ENCODE measurements around the gene AMOT. TPM values are rescaled to one million over a fixed set of nuclear protein-coding genes. Genes with fewer than 3 reads are reported as not detected.

AMOT gene
- total RNA-seq, 1 experiment from 2014 or later: 0.58 TPM

DNA sequence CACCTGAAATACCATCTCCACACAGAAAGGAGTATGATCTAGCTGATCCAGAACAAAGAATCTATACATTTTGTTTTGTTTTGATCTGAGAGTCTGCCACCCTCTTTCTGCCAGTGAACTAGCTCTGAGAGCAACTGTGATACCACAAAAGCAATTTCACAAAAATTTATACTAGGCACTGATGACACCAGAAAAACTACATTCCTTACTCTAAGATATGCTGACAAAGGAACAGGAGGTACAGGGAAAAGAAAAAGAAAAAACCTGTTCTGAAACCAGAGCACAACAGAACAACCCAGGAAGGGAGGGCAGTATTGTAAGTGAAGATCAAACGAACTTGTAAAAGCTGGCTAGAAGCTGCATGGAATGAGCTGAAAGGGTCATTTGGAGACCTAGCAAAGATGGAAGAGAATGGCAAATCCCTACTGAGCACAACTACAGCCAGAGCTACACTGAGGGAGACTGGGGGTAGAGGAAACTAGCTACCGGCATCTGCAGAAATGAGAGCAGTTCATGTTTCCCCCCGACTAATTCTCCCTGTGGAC lies 31.9 kb downstream of the AMOT start:
- H3K79me2 ChIP-seq (ENCODE audit: low read length): no peaks in the 10 kb centered on the region
- no peaks in the 10 kb centered on the region for H4K20me1 ChIP-seq (ENCODE audit: low read length)
- H3K27me3 ChIP-seq (ENCODE audit: low read length): no peaks in the 10 kb centered on the region
- no TSS peak for BruUV-seq (replicated peaks)
- POLR2A ChIA-PET (ENCODE audit: unreplicated experiment): no interaction called here
- no peak overlapping the region for H3K4me3 ChIP-seq (ENCODE audit: low read length)
- DNase-seq (no peak), ATAC-seq (no peak)
- no peaks in the 10 kb centered on the region for H3K9me2 ChIP-seq (replicated peaks; ENCODE audit: low read length)
- TF ChIP-seq, protein P1, sequence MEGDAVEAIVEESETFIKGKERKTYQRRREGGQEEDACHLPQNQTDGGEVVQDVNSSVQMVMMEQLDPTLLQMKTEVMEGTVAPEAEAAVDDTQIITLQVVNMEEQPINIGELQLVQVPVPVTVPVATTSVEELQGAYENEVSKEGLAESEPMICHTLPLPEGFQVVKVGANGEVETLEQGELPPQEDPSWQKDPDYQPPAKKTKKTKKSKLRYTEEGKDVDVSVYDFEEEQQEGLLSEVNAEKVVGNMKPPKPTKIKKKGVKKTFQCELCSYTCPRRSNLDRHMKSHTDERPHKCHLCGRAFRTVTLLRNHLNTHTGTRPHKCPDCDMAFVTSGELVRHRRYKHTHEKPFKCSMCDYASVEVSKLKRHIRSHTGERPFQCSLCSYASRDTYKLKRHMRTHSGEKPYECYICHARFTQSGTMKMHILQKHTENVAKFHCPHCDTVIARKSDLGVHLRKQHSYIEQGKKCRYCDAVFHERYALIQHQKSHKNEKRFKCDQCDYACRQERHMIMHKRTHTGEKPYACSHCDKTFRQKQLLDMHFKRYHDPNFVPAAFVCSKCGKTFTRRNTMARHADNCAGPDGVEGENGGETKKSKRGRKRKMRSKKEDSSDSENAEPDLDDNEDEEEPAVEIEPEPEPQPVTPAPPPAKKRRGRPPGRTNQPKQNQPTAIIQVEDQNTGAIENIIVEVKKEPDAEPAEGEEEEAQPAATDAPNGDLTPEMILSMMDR (conservative IDR thresholded peaks at IDR 0.05; ENCODE audit: low read depth, low read length): no peak
- TF ChIP-seq EZH2 (IDR thresholded peaks at IDR 0.05; ENCODE audit: low read length, unreplicated experiment): no peak
- no peak for TF ChIP-seq EZH2phosphoT487 (IDR thresholded peaks at IDR 0.05; ENCODE audit: borderline replicate concordance, low read length)
- CTCF ChIA-PET: no interaction called here
- H3K27ac ChIP-seq (ENCODE audit: low read length): no peak overlapping the region
- H3K9ac ChIP-seq (ENCODE audit: low read length): no peak overlapping the region
- H2AFZ ChIP-seq (ENCODE audit: low read length): no peak overlapping the region
- intact Hi-C loops (cut with micrococcal nuclease): no loop called here
- no peaks in the 10 kb centered on the region for H3K9me3 ChIP-seq (ENCODE audit: low read length)
- H3K4me2 ChIP-seq (ENCODE audit: low read length): no peak overlapping the region
- H3K36me3 ChIP-seq (ENCODE audit: low read depth, low read length): no peaks in the 10 kb centered on the region
- H3K4me1 ChIP-seq (ENCODE audit: insufficient read depth, low read length): no peaks in the 10 kb centered on the region
- H3F3A ChIP-seq (ENCODE audit: low read length, unreplicated experiment): no peaks in the 10 kb centered on the region

- H3K36me3 ChIP-seq (ENCODE audit: low read depth, low read length): no peaks in the 10 kb centered on the region
- H3K4me3 ChIP-seq (ENCODE audit: low read length): no peak overlapping the region
- H3K4me2 ChIP-seq (ENCODE audit: low read length): no peak overlapping the region
- no peak overlapping the region for H2AFZ ChIP-seq (ENCODE audit: low read length)
- CTCF ChIA-PET: no interaction called here
- POLR2A ChIA-PET (ENCODE audit: unreplicated experiment): no interaction called here
- H3K27me3 ChIP-seq (ENCODE audit: low read length): no peaks in the 10 kb centered on the region
- no peaks in the 10 kb centered on the region for H3K79me2 ChIP-seq (ENCODE audit: low read length)
- ATAC-seq (no peak), DNase-seq (no peak)
- H3K9me2 ChIP-seq (replicated peaks; ENCODE audit: low read length): no peaks in the 10 kb centered on the region
- no peak overlapping the region for H3K27ac ChIP-seq (ENCODE audit: low read length)
- H3F3A ChIP-seq (ENCODE audit: low read length, unreplicated experiment): no peaks in the 10 kb centered on the region
- no TSS peak for BruUV-seq (replicated peaks)
- intact Hi-C loops (cut with micrococcal nuclease): no loop called here
- no peaks in the 10 kb centered on the region for H3K9me3 ChIP-seq (ENCODE audit: low read length)
- H3K4me1 ChIP-seq (ENCODE audit: insufficient read depth, low read length): no peaks in the 10 kb centered on the region
- no peak overlapping the region for H3K9ac ChIP-seq (ENCODE audit: low read length)
- no peaks in the 10 kb centered on the region for H4K20me1 ChIP-seq (ENCODE audit: low read length)
- TF ChIP-seq, protein P1 (conservative IDR thresholded peaks at IDR 0.05; ENCODE audit: low read depth, low read length): no peak
- TF ChIP-seq EZH2phosphoT487 (IDR thresholded peaks at IDR 0.05; ENCODE audit: borderline replicate concordance, low read length): no peak
Measured at GRCh38 chrX:112808007-112808406, 32.6 kb downstream of the AMOT start.

DNA sequence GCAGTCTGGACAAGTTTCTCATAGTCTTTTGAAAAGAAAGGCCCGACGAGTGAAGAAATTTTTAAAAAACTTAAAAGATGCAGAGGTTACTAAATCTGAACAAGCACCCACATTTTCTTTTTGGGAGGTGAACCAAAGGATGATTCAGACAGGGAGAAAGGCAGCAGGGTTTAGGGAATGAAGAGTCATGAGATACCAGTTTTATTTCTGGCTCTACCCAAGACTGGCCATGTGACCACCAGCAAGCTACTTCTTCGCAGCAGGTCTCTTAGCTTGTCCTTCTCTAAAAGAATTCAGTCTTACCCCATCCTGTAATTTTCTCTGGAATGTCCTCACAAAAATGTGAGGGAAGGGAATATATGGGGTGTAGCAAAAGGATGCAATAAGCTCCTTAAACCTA lies 37.6 kb downstream of the AMOT start:
- POLR2A ChIA-PET (ENCODE audit: unreplicated experiment): no interaction called here
- no peak for TF ChIP-seq EZH2phosphoT487 (IDR thresholded peaks at IDR 0.05; ENCODE audit: borderline replicate concordance, low read length)
- TF ChIP-seq, protein P1 (conservative IDR thresholded peaks at IDR 0.05; ENCODE audit: low read depth, low read length): no peak
- TF ChIP-seq EZH2 (IDR thresholded peaks at IDR 0.05; ENCODE audit: low read length, unreplicated experiment): no peak
- no peaks in the 10 kb centered on the region for H3K79me2 ChIP-seq (ENCODE audit: low read length)
- no peaks in the 10 kb centered on the region for H3K4me1 ChIP-seq (ENCODE audit: insufficient read depth, low read length)
- no peaks in the 10 kb centered on the region for H4K20me1 ChIP-seq (ENCODE audit: low read length)
- no TSS peak for BruUV-seq (replicated peaks)
- H3F3A ChIP-seq (ENCODE audit: low read length, unreplicated experiment): no peaks in the 10 kb centered on the region
- H3K36me3 ChIP-seq (ENCODE audit: low read depth, low read length): no peaks in the 10 kb centered on the region
- H3K9me3 ChIP-seq (ENCODE audit: low read length): no peaks in the 10 kb centered on the region
- intact Hi-C loops (cut with micrococcal nuclease): no loop called here
- no peak overlapping the region for H3K27ac ChIP-seq (ENCODE audit: low read length)
- no peaks in the 10 kb centered on the region for H3K27me3 ChIP-seq (ENCODE audit: low read length)
- no peaks in the 10 kb centered on the region for H3K9me2 ChIP-seq (replicated peaks; ENCODE audit: low read length)
- CTCF ChIA-PET: interaction anchor here (0.6 kb wide), 1 partner anchor 109 kb away, joined by 3 read pairs; no protein-coding TSS in a partner anchor
- H3K4me2 ChIP-seq (ENCODE audit: low read length): no peak overlapping the region
- no peak overlapping the region for H3K9ac ChIP-seq (ENCODE audit: low read length)
- H2AFZ ChIP-seq (ENCODE audit: low read length): no peak overlapping the region
- H3K4me3 ChIP-seq (ENCODE audit: low read length): no peak overlapping the region
- no peak for ATAC-seq
- DNase-seq: no peak

Measured in PC-3 (cell line).